AG04449 (cell line): ENCODE data around the gene CYP21A2.

Experiments used
- CTCF ChIA-PET: fragments of 350-600 bp; formaldehyde crosslinking; extraction: SDS; loops from one replicate; lab custom pipeline; 2021; ENCODE audit warnings: antibody characterized with exemption; lab: Yijun Ruan, JAX
- POLR2A ChIA-PET: fragments of 400-600, 350-600 bp; formaldehyde crosslinking; extraction: SDS; loops from one replicate; lab custom pipeline; 2020; ENCODE audit warnings: antibody characterized with exemption, inconsistent platforms; lab: Yijun Ruan, JAX
- DNase-seq: peaks from one replicate; pipeline ENCODE4 v3.0.0-alpha.2; 2010; ENCODE audit warnings: low read depth, low spot score
- H3K4me3 ChIP-seq: 2 replicates; pipeline ENCODE4 v1.5.1; 2011; ENCODE audit warnings: low read depth, mild to moderate bottlenecking, control low read depth, low read length
- TF ChIP-seq, protein P1 (sequence below): IDR thresholded peaks from one replicate; pipeline ENCODE4 v1.5.1; 2011; ENCODE audit warnings: mild to moderate bottlenecking, moderate library complexity, low read length, control low read depth, inconsistent platforms; ENCODE audit not compliant: insufficient read depth; ENCODE audit errors: missing control alignments

CYP21A2 gene

DNA sequence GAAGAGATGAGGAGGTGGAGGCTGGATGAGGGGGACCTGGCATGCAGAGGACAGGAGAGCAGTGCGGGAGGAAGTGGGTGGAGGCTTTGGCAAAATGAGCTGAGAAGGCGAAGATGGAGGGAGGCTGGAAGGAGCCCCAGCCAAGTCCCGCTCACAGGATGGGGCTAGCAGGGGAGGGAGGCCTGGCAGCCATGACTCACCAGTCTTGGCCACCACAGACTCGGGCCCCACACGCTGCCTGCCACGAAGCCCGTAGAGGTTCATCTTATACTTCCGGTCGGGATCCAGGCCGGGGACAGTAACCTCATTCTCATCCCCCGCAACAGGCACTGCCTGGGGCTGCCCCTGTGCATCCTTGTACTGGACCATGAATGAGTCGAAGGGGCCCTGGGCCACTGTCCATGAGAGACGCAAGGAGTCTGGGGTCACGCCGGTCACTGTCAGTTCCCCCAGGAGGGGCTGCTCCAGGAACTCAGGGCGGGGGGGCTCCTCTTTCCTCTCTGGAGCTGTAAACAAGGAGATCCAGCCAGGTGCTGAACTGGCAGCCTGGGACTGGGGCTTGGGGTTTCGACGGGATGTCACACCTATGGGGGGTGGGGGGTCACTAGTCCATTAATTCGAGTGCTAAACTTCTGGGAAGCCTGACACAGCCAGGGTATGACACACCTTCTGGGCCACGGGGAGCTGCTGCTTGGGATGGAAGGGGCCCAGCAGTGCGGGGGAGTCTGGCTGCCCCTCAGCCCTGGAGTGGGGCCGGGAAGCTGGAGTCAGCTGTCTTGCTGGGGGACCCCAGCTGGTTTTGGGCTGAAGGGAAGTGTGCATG is 43.2 kb downstream of the CYP21A2 start:
- ChIA-PET CTCF (interaction anchor here (0.6 to 5.7 kb wide), 4 partner anchors 27 to 113 kb away, joined by 3 to 32 read pairs (median 14); no protein-coding TSS in a partner anchor), POLR2A (no interaction called here)
- no peak overlapping the region for H3K4me3 ChIP-seq
- no peak for DNase-seq
- TF ChIP-seq, protein P1, sequence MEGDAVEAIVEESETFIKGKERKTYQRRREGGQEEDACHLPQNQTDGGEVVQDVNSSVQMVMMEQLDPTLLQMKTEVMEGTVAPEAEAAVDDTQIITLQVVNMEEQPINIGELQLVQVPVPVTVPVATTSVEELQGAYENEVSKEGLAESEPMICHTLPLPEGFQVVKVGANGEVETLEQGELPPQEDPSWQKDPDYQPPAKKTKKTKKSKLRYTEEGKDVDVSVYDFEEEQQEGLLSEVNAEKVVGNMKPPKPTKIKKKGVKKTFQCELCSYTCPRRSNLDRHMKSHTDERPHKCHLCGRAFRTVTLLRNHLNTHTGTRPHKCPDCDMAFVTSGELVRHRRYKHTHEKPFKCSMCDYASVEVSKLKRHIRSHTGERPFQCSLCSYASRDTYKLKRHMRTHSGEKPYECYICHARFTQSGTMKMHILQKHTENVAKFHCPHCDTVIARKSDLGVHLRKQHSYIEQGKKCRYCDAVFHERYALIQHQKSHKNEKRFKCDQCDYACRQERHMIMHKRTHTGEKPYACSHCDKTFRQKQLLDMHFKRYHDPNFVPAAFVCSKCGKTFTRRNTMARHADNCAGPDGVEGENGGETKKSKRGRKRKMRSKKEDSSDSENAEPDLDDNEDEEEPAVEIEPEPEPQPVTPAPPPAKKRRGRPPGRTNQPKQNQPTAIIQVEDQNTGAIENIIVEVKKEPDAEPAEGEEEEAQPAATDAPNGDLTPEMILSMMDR: no peak

DNA sequence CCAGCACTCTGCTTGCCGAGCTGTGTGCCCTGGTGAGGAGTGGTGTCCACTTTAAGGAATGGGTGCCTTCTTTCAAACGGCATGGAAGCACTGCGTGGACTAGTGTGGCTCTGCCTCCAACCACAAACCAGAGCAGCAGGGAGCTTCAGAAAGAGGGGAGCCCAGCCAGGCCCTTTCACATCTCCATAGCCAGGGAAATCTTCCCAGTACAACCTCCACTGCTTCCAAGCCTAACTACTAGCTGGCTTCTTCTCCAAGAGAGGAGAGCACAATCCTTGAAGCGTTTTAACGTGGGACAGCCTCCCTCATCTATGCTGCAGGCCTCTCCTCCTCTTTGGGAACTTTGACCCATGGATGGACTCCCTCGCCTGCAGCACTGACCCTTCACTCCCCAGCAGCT is 44.3 kb downstream of the CYP21A2 start:
- TF ChIP-seq, protein P1: no peak
- POLR2A ChIA-PET: interaction anchor here (0.5 kb wide), 1 partner anchor 116 kb away, joined by 5 read pairs; no protein-coding TSS in a partner anchor
- CTCF ChIA-PET: interaction anchor here (1.4 to 5.7 kb wide), 3 partner anchors 35 to 46 kb away, joined by 3 to 32 read pairs (median 26); partner anchors contain the start of gene ATF6B

DNA sequence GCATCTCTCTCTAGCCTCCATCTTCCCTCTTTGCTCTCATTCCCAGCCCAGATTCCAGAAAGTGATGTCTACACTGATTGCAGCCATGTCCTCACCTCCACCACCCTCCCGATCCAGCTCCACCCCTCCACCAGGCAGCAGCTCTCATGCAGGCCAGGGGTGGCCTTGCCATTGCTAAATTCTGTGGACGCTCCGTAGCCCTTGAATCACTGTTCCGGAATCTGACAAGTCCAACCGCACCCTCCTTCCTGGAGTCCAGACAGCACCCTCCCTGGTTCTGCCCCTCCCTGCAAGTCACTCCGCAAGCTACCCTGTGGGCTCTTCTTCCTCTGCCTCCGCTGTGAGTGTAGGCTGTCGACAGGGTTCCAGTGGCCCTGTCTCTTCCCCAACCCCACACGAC is 44.7 kb downstream of the CYP21A2 start:
- no peak overlapping the region for H3K4me3 ChIP-seq
- DNase-seq: no peak
- TF ChIP-seq, protein P1: no peak
- CTCF ChIA-PET: interaction anchor here (1.4 to 5.7 kb wide), 3 partner anchors 35 to 45 kb away, joined by 3 to 32 read pairs (median 26); partner anchors contain the start of gene ATF6B
- POLR2A ChIA-PET: no interaction called here

More for the DNA sequence above, 44.3 kb downstream of the CYP21A2 start:
- no peak overlapping the region for H3K4me3 ChIP-seq
- DNase-seq: no peak

DNA sequence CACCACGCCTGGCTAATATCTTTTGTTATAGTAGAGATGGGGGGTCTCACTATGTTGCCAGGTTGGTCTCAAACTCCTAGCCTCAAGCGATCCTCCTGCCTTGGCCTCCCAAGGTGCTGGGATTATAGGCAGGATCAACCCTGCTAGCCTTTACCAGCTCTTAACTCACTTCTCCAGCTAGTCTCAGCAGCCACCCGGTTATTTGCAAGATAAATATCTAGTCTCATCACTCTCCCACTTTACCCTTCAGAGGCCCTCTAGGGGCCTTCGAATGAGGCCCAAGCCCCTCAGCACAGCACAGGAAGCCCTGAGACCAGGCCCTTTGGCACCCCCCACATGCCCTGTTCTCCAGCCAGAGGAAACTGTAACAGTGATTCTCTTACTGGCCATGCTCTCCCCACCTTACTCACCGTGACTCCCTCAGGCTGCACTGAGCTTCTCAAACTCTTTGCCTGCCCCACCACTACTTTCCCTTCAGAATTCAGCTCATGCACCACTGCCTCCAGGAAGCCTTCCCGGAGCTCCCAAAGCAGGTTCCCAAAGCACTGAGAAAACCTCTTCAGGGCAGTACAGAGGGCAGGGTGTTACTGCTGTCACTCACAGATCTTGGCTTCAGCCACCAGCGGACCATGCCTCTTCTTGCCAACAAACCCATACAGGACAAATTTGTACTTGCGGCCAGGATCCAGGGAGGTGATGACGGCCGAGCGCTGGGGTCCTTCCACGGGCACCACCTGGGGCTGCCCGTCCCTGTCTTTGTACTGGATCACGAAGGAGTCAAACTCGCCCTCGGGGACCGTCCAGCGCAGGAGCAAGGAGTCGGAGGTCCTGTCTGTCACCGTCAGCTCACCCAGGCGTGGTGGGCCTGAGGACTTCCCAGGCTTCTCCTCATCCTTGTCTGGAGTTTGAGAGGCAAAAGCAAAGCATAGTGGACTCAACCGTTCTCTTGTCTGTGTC is 45.9 kb downstream of the CYP21A2 start:
- POLR2A ChIA-PET: no interaction called here
- CTCF ChIA-PET: interaction anchor here (1.5 to 5.7 kb wide), 3 partner anchors 7 to 37 kb away, joined by 5 to 32 read pairs (median 7); no protein-coding TSS in a partner anchor
- TF ChIP-seq, protein P1: no peak
- DNase-seq: no peak
- no peak overlapping the region for H3K4me3 ChIP-seq

DNA sequence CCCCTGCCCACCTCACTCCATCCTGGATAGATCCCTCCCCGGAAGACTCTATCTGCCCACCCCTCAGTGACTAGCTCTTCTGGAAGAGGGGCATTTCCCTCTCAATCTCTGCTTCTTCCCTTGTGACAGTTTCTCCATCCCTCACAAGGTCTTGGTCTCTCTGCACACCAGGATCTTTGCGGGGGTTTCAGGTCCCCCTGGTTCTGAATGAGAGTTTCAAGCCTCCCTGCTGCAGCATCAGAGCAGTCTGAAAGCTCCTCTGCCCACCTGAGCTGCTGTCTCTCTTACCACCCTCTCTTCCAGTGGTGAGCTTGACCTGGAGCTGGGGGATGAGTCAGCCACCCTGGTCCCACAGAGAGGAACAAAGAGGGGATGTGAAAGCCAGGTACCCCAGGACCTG is 46.6 kb downstream of the CYP21A2 start:
- TF ChIP-seq, protein P1: no peak
- ChIA-PET POLR2A (no interaction called here), CTCF (interaction anchor here (1.1 to 5.7 kb wide), 4 partner anchors 8 to 38 kb away, joined by 4 to 32 read pairs (median 6); no protein-coding TSS in a partner anchor)
- DNase-seq: no peak
- no peak overlapping the region for H3K4me3 ChIP-seq
